Left forelimb (tissue), 1 donor: Measurements from ENCODE around the gene PLPP3.

Experiments
- DNase-seq: peaks from one replicate; pipeline ENCODE4 v3.0.0-alpha.2; 2018; ENCODE audit warnings: low spot score

PLPP3 gene

DNA sequence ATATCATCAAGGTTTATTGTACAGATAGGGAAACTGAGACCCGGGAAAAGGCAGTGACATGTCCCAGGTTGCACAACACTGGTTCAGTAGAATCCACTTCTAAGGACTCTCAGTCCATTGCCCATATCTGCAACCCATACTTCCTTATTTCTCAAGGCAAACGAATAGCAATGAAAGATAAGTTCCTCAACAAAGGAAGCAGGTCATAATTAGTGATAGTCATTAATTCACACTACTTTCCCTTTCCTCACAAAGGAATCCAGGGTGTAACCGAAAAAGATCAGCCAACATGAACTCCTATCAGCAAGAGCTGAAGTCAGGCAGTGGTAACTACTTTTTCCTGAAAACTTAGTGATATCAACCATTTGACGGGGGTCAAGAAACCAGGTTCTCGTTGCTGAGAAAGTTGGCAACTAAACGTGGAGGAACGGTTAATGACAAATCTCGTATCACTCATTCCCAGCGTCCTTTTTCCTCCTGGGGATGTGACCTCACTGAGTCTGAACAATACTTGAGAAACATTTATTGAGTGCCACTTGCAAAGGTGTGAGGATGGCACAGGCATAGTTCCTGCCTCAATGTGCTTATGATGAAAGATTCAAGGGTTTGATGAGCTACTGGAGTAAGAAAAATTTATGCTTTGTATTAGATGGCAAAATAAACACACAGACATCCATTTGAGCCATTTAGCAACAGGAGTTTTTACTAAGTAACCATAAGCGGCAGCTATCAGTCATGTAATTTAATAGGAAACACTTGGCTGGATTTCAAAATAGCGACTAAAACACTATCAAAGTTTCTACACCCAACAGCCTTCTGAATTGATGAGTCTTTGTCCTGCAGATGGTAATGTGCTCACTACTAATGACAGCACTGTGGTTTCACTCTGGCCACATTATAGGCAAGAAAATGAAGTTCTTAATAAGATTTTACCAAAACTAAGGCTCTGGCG is 82.3 kb downstream of the PLPP3 start:
- no peak for DNase-seq

DNA sequence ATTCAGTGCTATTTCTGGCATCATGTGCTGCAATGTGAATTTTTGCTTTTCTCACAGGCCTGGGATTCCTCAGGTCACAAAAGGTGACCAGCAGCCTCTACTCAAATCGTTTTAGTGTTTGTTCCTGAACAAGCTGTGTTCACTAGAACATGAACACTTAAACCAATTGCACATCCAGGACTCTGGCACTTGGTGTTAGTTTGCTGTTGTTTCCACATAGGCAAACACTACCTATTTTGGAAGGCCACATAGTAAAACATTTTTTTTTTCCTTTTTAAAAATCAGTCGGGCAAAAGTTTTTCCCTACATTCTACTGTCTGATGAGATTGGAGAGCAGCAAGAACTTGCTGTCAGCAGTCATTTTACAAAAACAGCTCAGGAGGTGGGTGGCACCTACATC is 83.2 kb downstream of the PLPP3 start:
- no peak for DNase-seq

DNA sequence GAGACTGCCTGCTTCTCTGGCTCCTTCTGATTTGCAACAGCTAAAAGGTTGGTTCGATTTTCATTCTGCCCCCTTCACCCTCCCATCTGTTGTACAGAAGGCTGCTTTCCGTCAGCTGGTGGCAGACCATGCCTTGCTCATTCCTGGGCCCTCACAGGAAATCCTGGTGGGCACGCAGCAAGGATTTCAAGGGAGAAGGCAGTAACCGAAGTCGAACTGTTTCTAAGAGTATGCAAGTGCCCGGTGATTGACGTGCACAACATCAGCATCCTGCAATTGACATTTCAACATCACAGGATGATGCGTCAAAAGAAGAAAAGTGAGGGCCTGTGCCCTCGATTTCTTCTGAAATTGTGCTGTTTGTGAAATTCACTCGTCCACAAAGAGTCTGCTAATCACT is 83.8 kb downstream of the PLPP3 start:
- no peak for DNase-seq

DNA sequence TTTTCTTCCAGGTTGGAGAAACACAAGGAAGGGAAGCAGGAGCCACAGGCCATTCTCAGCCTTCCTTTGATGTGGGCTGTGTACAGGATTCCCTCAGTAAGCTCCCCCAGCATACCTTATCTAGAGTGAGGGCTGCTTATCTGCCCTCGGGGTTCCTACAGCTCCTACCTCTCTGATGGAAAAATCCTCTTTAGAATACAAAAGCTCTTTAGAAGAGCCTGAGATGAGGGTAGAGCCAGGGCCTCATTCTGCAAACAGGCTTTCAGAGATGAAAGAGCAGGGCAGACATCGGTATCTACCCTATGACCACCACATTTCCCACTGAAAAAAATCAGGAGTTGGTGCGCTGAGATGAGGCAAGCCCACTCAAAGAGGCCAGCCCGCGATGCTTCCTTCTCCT is 85.1 kb downstream of the PLPP3 start:
- no peak for DNase-seq

DNA sequence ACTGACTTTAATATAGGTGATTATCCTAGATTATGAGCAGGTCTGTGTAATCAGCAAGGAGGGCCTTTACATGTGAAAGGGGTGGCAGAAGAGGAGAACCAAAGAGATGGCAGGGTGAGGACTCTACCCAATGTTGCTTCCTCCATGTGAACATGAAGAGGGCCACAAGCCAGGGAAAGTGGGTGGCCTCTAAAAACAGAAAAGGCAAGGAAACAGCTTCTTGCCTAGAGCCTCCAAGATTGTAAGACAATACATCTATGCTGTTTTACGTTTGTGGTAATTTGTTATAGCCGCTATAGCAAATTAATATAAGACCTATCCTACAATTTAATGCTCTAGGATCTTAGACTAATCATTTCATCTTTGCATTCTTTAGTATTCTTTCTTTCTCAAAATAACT is 85.5 kb downstream of the PLPP3 start:
- no peak for DNase-seq

DNA sequence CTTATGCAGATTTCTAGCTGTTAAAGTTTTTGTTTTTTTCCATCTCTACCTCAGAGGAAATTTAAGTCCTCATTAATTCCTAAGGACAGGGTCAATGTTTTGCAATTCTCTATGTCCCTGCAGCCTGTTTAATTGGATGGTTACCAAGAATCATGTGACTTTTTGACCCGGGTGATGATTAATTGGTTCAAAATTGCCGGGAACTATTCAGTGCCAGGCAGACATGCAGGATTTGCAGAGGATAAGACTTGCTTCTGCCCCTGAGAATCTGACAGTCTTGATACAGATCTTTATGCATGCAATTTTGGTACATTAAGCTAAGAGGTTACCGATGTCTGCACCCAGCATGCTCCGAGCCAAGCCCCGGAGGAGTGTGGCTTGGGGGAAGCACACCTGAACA is 87.9 kb downstream of the PLPP3 start:
- DNase-seq: no peak

DNA sequence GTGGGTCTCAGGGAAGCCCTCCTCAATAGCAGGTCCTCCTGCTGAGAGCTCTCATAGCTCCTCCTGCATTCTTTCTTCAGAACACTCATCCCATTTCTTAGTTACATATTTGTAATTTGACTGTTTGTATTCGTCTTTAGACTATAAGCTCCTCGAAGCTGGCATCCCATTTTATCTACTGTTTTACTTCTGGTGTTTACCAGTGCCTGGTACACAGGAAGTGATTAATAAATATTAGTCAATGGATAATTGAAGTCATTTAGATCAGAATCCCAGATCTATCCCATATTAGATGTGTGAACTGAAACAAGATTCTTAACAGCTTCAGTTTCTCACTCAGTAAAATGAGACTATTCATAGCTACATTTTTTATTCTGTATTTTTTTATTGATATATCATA is 88.7 kb downstream of the PLPP3 start:
- DNase-seq: no peak

DNA sequence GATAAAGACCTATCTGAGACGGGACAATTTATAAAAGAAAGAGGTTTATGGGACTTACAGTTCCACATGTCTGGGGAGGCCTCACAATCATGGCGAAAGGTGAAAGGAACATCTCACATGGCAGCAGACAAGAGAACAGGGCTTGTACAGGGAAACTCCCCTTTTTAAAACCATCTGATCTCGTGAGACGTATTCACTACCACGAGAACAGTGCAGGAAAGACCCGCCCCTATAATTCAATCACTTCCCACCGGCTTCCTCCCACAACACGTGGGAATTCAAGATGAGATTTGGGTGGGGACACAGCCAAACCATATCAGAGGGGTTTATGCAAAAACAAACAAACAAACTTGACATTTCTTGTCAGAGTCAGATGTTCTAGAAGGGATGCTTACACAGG is 89.7 kb downstream of the PLPP3 start:
- no peak for DNase-seq

DNA sequence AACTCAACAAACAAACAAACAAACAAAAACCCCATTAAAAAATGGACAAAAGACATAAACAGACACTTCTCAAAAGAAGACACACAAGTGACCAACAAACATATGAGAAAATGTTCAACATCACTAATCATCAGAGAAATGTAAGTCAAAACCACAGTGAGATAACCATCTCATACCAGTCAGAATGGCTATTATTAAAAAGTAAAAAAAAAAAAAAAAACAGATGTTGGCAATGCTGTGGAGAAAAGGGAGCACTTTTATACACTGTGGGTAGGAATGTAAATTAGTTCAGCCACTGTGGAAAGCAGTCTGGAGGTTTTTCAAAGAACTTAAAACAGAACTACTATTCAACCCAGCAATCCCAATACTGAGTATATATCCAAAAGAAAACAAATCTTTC is 94.7 kb downstream of the PLPP3 start:
- DNase-seq: no peak

DNA sequence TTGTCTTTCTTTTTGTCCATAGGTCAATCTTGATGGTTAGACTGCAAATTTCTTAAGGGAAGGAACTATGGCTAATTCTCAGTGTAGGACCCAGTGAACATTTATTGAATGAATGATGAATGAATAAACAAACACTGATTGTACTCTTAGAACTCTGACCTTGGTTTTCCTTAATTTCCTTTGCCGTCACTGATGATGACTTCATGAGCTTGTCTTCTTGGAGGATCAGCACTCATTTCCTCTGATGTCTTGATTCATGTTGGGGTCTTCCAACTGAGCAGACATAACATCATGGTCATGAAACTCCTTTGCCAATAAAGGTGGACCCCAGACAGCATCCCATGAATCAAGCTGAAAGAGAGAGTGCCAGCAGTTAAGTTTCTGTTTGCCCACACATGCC is 96.3 kb downstream of the PLPP3 start:
- no peak for DNase-seq

DNA sequence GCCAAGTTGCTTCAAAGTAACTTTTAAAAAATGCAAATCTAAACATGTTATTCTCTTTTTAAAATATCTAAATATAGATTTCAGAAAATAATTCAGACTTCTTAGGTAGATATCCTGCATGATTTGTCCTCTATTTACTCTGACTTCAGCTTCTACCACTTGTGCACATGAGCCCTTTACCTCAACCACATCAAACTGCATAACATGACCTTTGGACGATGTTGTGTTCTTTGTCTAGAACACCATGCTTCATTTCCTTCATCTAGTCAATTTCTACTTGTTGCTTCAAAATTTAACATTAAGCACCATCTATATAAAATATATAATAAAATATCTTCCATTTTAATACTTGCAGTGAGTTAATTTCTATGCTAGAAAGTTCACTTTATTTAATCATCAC is 96.9 kb downstream of the PLPP3 start:
- DNase-seq: no peak

DNA sequence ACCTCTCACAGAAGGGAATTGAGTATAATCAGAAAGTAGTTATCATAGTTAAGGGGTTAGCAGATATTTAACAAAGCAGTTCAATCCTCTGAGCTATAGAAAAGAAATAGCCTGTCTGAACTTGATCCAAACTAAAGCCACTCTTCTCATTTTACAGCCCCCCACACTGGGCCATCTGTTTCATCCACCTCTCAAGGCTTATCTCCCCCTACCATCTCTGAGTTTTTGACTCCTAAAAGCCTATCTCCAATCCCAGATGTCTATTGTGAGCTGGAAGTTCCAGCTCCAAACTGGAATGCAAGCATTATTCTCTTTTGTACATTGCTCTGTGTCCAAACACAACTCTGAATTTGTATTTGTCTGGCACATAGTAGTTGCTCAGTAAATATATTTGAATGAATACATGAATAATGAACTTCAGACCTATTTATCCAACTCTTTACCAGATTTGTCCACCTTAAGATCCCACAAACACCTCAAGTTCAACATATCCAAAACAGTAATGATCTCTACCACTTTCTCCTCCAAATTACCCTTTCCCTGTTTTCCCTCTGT is 98.1 kb downstream of the PLPP3 start:
- no peak for DNase-seq

DNA sequence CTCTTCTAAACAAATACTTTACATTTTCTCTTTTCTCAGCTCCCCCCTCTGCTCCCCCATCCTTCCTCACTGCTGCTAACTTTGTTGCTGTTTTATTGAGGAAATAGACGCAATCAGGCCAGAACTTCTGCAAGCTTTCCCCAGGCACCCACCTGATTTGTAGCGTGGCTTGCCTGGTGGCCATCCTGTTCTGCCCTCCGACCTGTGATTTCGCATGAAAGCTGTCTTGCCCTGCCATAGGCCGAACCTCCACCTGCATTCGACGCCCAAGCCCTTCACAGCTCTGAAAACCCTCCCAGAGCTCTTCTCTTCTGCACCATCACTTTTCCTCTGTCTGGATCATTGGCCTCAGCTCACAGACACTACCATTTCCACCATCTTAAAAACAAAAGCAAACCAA is 100.6 kb downstream of the PLPP3 start:
- no peak for DNase-seq

DNA sequence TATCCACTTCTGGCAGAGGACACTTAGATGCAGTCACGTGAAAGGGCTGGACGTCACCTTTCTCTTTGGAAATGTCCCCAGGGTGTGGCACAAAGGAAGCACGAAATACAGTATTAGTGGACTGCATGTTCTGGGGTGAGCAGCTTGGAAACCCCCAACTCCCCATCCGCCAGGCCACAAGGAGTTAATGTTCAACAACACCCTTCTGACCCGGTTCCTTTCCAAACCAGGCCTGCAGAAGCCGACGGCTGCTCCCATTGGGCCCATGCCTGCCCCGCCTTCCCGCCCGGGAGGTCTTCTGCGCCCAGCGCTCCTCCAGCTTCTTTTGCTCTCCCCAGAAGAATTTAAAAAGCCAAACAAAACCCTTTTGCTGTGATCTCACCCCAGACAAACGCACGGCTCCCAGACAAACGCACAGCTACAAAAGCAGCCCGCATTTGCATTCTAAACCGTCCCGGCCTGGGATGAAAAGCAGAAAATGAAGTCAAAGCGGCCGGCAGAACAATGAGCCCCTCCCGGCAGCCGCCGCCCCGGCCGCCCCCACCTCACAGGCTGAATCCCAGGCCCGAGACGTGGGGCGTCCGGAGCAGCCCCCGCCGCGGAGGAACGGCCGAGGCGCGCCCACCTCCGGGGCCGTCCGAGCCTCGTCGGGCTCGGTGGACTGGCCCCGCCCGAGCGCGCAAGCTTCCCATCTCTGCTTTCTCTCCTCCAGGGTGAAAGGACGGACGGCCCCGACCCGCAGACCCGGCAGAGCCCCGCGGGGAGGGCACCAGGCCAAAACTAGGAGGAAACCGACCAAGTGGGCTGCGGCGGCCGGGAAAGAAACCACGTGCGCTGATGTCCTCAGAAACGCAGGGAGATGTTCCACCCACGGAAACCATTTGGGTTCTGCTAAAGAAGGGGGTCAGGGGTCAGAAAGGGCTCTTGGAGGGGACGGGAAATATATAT is 101.9 kb downstream of the PLPP3 start:
- DNase-seq: no peak

DNA sequence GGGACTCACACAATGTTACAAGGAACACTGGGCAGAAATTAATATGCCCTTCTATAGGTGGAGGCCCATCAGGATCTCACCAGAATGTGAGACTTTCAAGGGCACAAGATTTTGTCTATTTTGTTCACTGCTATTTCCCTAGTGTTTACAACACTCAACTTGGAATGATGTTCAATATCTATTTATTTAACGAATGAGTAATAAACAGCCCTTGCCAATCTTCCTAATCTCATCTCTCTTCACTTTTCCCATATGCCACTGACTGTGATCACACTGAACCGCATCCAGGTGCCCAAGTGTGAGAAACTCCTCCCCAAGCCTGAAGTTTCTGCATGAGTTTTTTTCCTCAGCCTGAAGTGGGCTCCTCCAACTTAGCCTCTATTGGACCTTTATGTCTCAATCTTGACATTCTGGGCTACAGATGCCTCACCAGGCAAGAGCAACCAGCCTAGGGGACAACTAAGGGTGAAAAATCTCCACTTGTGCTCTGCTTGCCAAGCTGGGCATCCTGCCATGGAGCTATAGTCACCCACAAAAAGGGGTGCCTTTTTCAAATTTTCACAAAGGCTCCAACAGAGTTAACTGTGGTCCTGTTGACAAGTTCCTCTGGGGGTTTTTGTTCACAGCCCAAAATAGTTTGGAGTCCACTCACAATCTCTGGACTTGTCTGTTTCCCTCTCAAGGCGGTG is 105.6 kb downstream of the PLPP3 start:
- DNase-seq: no peak

DNA sequence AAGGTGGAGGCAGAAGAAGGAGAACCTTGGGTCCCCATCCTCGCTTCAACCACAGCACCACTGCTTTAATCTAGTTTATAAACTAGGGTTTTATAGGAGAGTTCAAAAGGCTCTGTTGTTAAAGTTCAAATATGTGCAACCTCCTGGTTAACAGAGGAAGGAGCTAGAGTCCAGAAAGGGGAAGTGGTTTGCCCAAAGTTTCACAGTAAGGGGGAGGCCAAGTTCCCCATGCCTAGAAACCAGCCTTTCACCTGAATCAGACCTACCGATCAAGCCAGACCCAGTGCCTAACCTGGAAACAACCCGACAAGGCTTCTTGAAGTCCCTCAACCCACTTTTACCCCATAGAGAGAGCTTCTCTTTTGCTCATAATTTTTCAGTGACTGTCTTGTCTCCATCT is 106.5 kb downstream of the PLPP3 start:
- DNase-seq: no peak

DNA sequence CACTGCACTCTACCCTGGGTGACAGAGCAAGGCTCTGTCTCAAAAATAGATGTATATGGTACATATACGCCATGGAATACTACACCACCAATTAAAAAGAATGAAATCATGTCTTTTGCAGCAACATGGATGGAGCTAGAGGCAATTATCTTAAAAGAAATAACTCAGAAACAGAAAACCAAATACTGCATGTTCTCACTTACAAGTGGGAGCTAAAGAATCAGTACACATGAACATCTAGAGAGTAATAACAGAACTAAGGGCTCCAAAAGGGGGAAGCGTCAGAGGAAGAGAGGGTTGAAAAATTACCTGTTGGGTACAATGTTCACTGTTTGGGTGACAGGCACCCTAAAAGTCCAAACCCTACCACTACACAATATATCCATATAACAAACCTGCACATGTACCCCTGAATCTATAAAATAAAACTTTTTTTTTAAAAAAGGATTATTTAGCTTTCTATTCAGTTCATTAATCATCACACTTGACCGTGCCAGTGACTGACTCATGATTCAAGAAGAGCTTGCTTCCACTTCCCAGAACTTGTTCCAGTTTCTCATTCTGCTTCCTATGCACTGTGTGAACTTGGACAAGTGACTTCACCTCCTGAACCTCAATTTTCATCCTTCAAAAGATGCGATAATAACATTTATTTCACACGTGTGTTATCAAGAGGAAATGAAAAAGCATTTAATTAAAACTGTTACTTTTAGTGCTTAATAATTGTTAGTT is 109.6 kb downstream of the PLPP3 start:
- no peak for DNase-seq

DNA sequence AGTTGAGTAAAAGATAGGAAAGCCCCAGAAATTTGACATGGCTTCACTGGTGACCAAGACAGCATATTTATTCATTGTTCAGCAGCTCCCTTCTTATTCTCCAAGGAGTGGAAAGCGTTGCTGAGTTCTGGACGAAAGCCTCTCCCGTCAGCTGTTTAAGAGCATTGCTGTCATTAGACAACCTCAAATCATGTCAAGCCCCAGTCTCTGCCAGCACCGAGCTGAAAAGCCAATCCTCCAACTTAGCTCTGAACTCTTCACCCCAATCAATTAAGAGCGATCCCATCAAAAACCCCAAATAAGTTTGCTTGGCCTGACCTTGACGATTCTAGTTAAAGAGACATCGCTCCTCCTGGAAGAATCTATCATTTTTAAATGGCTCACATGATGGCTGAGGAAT is 110.8 kb downstream of the PLPP3 start:
- DNase-seq: no peak

DNA sequence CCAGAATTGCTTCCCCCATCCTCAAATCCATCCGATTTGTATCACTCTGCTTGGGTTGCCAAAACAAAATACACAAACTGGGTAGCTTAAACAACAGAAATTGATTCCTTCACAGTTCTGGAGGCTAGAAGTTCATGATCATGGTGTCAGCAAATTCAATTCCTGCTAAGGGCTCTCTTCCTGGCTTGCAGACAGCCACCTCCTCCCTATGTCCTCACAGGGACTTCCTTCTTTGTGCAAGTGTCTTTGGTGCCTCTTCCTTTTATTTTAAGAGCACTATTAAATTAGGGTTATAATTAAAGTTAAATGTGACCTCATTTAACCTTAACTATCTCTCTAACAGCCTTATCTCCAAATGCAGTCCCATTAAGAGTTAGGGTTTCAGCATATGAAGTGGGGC is 112.8 kb downstream of the PLPP3 start:
- no peak for DNase-seq

DNA sequence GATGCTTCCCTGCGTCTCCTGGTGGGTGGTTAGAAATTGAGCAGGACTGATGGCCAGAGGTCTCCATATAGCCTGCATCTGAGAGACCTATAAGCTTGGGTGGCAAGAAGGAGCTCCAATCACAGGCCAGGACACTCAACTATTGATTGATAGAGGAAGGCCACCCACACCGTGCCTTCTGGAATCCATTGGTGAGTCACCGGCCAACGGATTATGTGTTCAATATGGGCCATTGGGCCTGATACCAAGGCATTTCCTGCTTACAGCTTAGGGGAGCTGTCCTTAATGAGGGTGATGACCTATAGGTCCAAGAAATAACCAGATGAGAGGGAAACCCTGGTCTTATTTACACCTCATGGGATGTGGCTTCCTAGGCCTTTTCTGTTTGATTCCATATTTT is 115.1 kb downstream of the PLPP3 start:
- no peak for DNase-seq

DNA sequence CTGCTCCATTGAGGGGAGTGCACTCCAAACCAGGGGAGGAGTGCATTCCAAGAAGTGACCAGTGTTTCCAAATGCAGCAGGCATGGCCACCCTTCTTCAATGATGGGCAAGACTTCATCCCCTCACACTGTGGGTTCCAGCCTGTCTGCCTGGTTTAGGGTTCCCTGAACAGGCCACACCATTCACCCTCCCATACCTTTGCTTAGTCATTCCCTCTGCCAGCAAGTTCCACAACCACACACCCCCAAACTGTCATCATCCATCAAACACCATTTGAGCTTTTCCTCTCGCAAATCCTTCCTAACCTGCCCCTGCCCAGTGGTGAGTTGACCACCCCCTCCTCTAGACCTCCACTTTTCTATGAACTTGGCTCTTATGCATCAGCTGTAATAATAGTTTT is 116.0 kb downstream of the PLPP3 start:
- DNase-seq: no peak
